ENCODE results near the gene OR8G5. TPM values are rescaled to one million over a fixed set of nuclear protein-coding genes. Genes with fewer than 3 reads are reported as not detected.
"Not testable (repeated sequence)": the region's sequence is repeated elsewhere in the genome, so short reads cannot be mapped to it uniquely, and the experiment has no call there.

OR8G5 gene
- not detected in 2 replicates for total RNA-seq

GRCh38 chr11:124256076-124256475 lies at the start of gene OR8G5:
TSS of gene OR8G5 (plus strand) at chr11:124256376. CDS start at chr11:124264932, 8,556 bp downstream.
- DNase-seq (ENCODE audit: low spot score), result no peak
- Mint-ChIP-seq H3K4me3 (no peak within 1 kb of the TSS), H3K36me3 (ENCODE audit: low read depth) (no peaks in the 10 kb centered on the region), H3K4me1 (ENCODE audit: low read depth) (no peaks in the 10 kb centered on the region), H3K27me3 (ENCODE audit: insufficient read depth) (no peaks in the 10 kb centered on the region), H3K9me3 (no peaks in the 10 kb centered on the region), H3K27ac (no peak within 1 kb of the TSS)
- intact Hi-C loops (cut with micrococcal nuclease), result no loop called here

- intact Hi-C loops (cut with micrococcal nuclease), result no loop called here
- no peak overlapping the region for H3K4me3 Mint-ChIP-seq
- H3K27me3 Mint-ChIP-seq (ENCODE audit: insufficient read depth), result no peaks in the 10 kb centered on the region
- no peaks in the 10 kb centered on the region for H3K36me3 Mint-ChIP-seq (ENCODE audit: low read depth)
- no peak overlapping the region for H3K27ac Mint-ChIP-seq
- DNase-seq (ENCODE audit: low spot score), result no peak
- no peaks in the 10 kb centered on the region for H3K4me1 Mint-ChIP-seq (ENCODE audit: low read depth)
- H3K9me3 Mint-ChIP-seq, result no peaks in the 10 kb centered on the region
Measured at GRCh38 chr11:124207102-124207792, 48.9 kb upstream of the OR8G5 start.

- Mint-ChIP-seq H3K27ac (no peak overlapping the region), H3K36me3 (ENCODE audit: low read depth) (no peaks in the 10 kb centered on the region), H3K27me3 (ENCODE audit: insufficient read depth) (peaks cover 2% of the 10 kb centered on the region), H3K9me3 (no peaks in the 10 kb centered on the region), H3K4me3 (no peak overlapping the region), H3K4me1 (ENCODE audit: low read depth) (no peaks in the 10 kb centered on the region)
- intact Hi-C loops (cut with micrococcal nuclease), result no loop called here
- DNase-seq (ENCODE audit: low spot score), result no peak
Measured at GRCh38 chr11:124209824-124210357, 46.3 kb upstream of the OR8G5 start.

- no peak overlapping the region for H3K27ac Mint-ChIP-seq
- no peak for DNase-seq (ENCODE audit: low spot score)
- peaks cover 2% of the 10 kb centered on the region for H3K27me3 Mint-ChIP-seq (ENCODE audit: insufficient read depth)
- H3K36me3 Mint-ChIP-seq (ENCODE audit: low read depth), result no peaks in the 10 kb centered on the region
- no peak overlapping the region for H3K4me3 Mint-ChIP-seq
- H3K4me1 Mint-ChIP-seq (ENCODE audit: low read depth), result no peaks in the 10 kb centered on the region
- intact Hi-C loops (cut with micrococcal nuclease), result no loop called here
- H3K9me3 Mint-ChIP-seq, result no peaks in the 10 kb centered on the region
Measured at GRCh38 chr11:124210421-124210820, 45.8 kb upstream of the OR8G5 start.

- intact Hi-C loops (cut with micrococcal nuclease), result no loop called here
- Mint-ChIP-seq H3K4me3 (no peak overlapping the region), H3K36me3 (ENCODE audit: low read depth) (no peaks in the 10 kb centered on the region), H3K27me3 (ENCODE audit: insufficient read depth) (peaks cover 2% of the 10 kb centered on the region), H3K4me1 (ENCODE audit: low read depth) (no peaks in the 10 kb centered on the region), H3K27ac (no peak overlapping the region), H3K9me3 (no peaks in the 10 kb centered on the region)
- DNase-seq (ENCODE audit: low spot score), result no peak
Measured at GRCh38 chr11:124211321-124211720, 44.9 kb upstream of the OR8G5 start.

- intact Hi-C loops (cut with micrococcal nuclease), result no loop called here
- H3K4me1 Mint-ChIP-seq (ENCODE audit: low read depth), result no peaks in the 10 kb centered on the region
- H3K27me3 Mint-ChIP-seq (ENCODE audit: insufficient read depth), result peaks cover 2% of the 10 kb centered on the region
- no peak for DNase-seq (ENCODE audit: low spot score)
- no peak overlapping the region for H3K27ac Mint-ChIP-seq
- H3K36me3 Mint-ChIP-seq (ENCODE audit: low read depth), result no peaks in the 10 kb centered on the region
- no peak overlapping the region for H3K4me3 Mint-ChIP-seq
- H3K9me3 Mint-ChIP-seq, result no peaks in the 10 kb centered on the region
Measured at GRCh38 chr11:124214027-124214426, 42.1 kb upstream of the OR8G5 start.

GRCh38 chr11:124219126-124219525 lies 37.0 kb upstream of the OR8G5 start:
- Mint-ChIP-seq H3K27me3 (ENCODE audit: insufficient read depth) (no peaks in the 10 kb centered on the region), H3K4me1 (ENCODE audit: low read depth) (no peaks in the 10 kb centered on the region), H3K27ac (no peak overlapping the region), H3K36me3 (ENCODE audit: low read depth) (no peaks in the 10 kb centered on the region), H3K9me3 (no peaks in the 10 kb centered on the region), H3K4me3 (no peak overlapping the region)
- intact Hi-C loops (cut with micrococcal nuclease), result no loop called here
- DNase-seq (ENCODE audit: low spot score), result no peak

- no peak overlapping the region for H3K4me3 Mint-ChIP-seq
Measured at GRCh38 chr11:124222407-124222806, 33.8 kb upstream of the OR8G5 start.

GRCh38 chr11:124224618-124225423 lies 31.4 kb upstream of the OR8G5 start:
- H3K27ac Mint-ChIP-seq; intact Hi-C loops (cut with micrococcal nuclease); DNase-seq (ENCODE audit: low spot score); H3K36me3 Mint-ChIP-seq (ENCODE audit: low read depth); H3K4me1 Mint-ChIP-seq (ENCODE audit: low read depth); H3K4me3 Mint-ChIP-seq; H3K9me3 Mint-ChIP-seq; H3K27me3 Mint-ChIP-seq (ENCODE audit: insufficient read depth): not testable (repeated sequence)

More at GRCh38 chr11:124222407-124222806, 33.8 kb upstream of the OR8G5 start:
- no peak for DNase-seq (ENCODE audit: low spot score)
- H3K9me3 Mint-ChIP-seq, result no peaks in the 10 kb centered on the region
- H3K27ac Mint-ChIP-seq, result no peak overlapping the region
- no peaks in the 10 kb centered on the region for H3K27me3 Mint-ChIP-seq (ENCODE audit: insufficient read depth)
- no peaks in the 10 kb centered on the region for H3K36me3 Mint-ChIP-seq (ENCODE audit: low read depth)
- intact Hi-C loops (cut with micrococcal nuclease), result no loop called here
- no peaks in the 10 kb centered on the region for H3K4me1 Mint-ChIP-seq (ENCODE audit: low read depth)

- no peak for DNase-seq (ENCODE audit: low spot score)
- Mint-ChIP-seq H3K36me3 (ENCODE audit: low read depth) (no peaks in the 10 kb centered on the region), H3K4me3 (no peak overlapping the region), H3K27me3 (ENCODE audit: insufficient read depth) (peaks cover 5% of the 10 kb centered on the region), H3K9me3 (no peaks in the 10 kb centered on the region), H3K27ac (no peak overlapping the region), H3K4me1 (ENCODE audit: low read depth) (no peaks in the 10 kb centered on the region)
- intact Hi-C loops (cut with micrococcal nuclease), result no loop called here
Measured at GRCh38 chr11:124225471-124225870, 30.7 kb upstream of the OR8G5 start.

- no peaks in the 10 kb centered on the region for H3K9me3 Mint-ChIP-seq
- intact Hi-C loops (cut with micrococcal nuclease), result no loop called here
- DNase-seq (ENCODE audit: low spot score), result no peak
Measured at GRCh38 chr11:124233376-124233775, 22.8 kb upstream of the OR8G5 start.

GRCh38 chr11:124238512-124238911 lies 17.7 kb upstream of the OR8G5 start:
- Mint-ChIP-seq H3K27me3 (ENCODE audit: insufficient read depth) (no peaks in the 10 kb centered on the region), H3K4me3 (no peak overlapping the region), H3K9me3 (no peaks in the 10 kb centered on the region), H3K4me1 (ENCODE audit: low read depth) (no peaks in the 10 kb centered on the region), H3K27ac (no peak overlapping the region), H3K36me3 (ENCODE audit: low read depth) (no peaks in the 10 kb centered on the region)
- intact Hi-C loops (cut with micrococcal nuclease), result no loop called here
- no peak for DNase-seq (ENCODE audit: low spot score)

More at GRCh38 chr11:124233376-124233775, 22.8 kb upstream of the OR8G5 start:
- no peaks in the 10 kb centered on the region for H3K4me1 Mint-ChIP-seq (ENCODE audit: low read depth)
- peaks cover 2% of the 10 kb centered on the region for H3K27me3 Mint-ChIP-seq (ENCODE audit: insufficient read depth)
- H3K27ac Mint-ChIP-seq, result no peak overlapping the region
- H3K36me3 Mint-ChIP-seq (ENCODE audit: low read depth), result no peaks in the 10 kb centered on the region
- H3K4me3 Mint-ChIP-seq, result no peak overlapping the region
